ENCODE measurements around the gene FAM156A.
"Not testable (repeated sequence)": the region's sequence is repeated elsewhere in the genome, so short reads cannot be mapped to it uniquely, and the experiment has no call there.

FAM156A gene

GRCh38 chrX:52966993-52967738 lies 8.8 kb upstream of the FAM156A start:
- not testable (repeated sequence) for DNase-seq

- DNase-seq, result not testable (repeated sequence)
Measured at GRCh38 chrX:52958961-52959360, 643 bp upstream of the FAM156A start.

- not testable (repeated sequence) for DNase-seq
Measured at GRCh38 chrX:52949884-52950283, 8.4 kb downstream of the FAM156A start.

GRCh38 chrX:52949325-52949724 lies 9.0 kb downstream of the FAM156A start:
- DNase-seq, result not testable (repeated sequence)

- DNase-seq, result not testable (repeated sequence)
Measured at GRCh38 chrX:52948265-52948664, 10.1 kb downstream of the FAM156A start.

- DNase-seq, result not testable (repeated sequence)
Measured at GRCh38 chrX:52947501-52947900, 10.8 kb downstream of the FAM156A start.

- DNase-seq, result not testable (repeated sequence)
Measured at GRCh38 chrX:52945838-52946494, 12.4 kb downstream of the FAM156A start.

GRCh38 chrX:52941728-52942127 lies 16.6 kb downstream of the FAM156A start:
- DNase-seq, result not testable (repeated sequence)

GRCh38 chrX:52940704-52941103 lies 17.6 kb downstream of the FAM156A start:
- DNase-seq, result not testable (repeated sequence)

- not testable (repeated sequence) for DNase-seq
Measured at GRCh38 chrX:52935470-52935784, 22.9 kb downstream of the FAM156A start.

- DNase-seq, result peak; percentile 86
Measured at GRCh38 chrX:52934704-52935469, 23.4 kb downstream of the FAM156A start.

- DNase-seq, result no peak
Measured at GRCh38 chrX:52933976-52934703, 24.2 kb downstream of the FAM156A start.

- DNase-seq, result no peak
Measured at GRCh38 chrX:52933213-52933612, 25.1 kb downstream of the FAM156A start.

- not testable (repeated sequence) for DNase-seq
Measured at GRCh38 chrX:52930214-52930613, 28.1 kb downstream of the FAM156A start.

GRCh38 chrX:52923781-52924241 lies 34.5 kb downstream of the FAM156A start:
- DNase-seq, result no peak

- DNase-seq, result not testable (repeated sequence)
Measured at GRCh38 chrX:52914704-52915103, 43.6 kb downstream of the FAM156A start.

GRCh38 chrX:52913681-52914080 lies 44.6 kb downstream of the FAM156A start:
- DNase-seq, result not testable (repeated sequence)

- DNase-seq, result not testable (repeated sequence)
Measured at GRCh38 chrX:52909313-52909969, 48.9 kb downstream of the FAM156A start.

GRCh38 chrX:52907900-52908299 lies 50.4 kb downstream of the FAM156A start:
- not testable (repeated sequence) for DNase-seq

GRCh38 chrX:52907137-52907536 lies 51.2 kb downstream of the FAM156A start:
- DNase-seq, result not testable (repeated sequence)

- DNase-seq, result not testable (repeated sequence)
Measured at GRCh38 chrX:52906072-52906471, 52.2 kb downstream of the FAM156A start.

- DNase-seq, result not testable (repeated sequence)
Measured at GRCh38 chrX:52905531-52905930, 52.8 kb downstream of the FAM156A start.
